ENCODE data around the gene OR6M1. TPM values are rescaled to one million over a fixed set of nuclear protein-coding genes. Genes with fewer than 3 reads are reported as not detected.

OR6M1 gene
- total and polyA plus RNA-seq, 4 donors: not detected

DNA sequence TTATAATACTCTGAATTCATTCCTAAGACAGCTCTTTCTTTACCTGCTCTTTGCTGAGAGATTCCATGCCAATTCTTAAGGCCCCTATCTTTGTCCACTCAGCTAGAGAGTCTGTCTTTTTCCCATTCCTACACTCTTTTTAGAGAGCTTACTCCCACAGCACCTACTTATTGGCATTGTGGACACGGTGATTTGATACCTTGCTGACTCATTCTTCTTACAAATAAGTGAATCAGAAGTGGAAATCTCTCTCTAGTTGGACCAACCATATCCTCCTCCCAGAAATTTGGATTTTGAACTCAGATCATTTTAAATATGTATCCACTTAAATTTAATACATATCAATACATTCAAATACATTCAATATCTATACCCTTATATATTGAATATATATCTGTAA, 32.5 kb upstream of the OR6M1 start:
- DNase-seq (ENCODE audit: low spot score): no peak
- TF ChIP-seq, protein P1, sequence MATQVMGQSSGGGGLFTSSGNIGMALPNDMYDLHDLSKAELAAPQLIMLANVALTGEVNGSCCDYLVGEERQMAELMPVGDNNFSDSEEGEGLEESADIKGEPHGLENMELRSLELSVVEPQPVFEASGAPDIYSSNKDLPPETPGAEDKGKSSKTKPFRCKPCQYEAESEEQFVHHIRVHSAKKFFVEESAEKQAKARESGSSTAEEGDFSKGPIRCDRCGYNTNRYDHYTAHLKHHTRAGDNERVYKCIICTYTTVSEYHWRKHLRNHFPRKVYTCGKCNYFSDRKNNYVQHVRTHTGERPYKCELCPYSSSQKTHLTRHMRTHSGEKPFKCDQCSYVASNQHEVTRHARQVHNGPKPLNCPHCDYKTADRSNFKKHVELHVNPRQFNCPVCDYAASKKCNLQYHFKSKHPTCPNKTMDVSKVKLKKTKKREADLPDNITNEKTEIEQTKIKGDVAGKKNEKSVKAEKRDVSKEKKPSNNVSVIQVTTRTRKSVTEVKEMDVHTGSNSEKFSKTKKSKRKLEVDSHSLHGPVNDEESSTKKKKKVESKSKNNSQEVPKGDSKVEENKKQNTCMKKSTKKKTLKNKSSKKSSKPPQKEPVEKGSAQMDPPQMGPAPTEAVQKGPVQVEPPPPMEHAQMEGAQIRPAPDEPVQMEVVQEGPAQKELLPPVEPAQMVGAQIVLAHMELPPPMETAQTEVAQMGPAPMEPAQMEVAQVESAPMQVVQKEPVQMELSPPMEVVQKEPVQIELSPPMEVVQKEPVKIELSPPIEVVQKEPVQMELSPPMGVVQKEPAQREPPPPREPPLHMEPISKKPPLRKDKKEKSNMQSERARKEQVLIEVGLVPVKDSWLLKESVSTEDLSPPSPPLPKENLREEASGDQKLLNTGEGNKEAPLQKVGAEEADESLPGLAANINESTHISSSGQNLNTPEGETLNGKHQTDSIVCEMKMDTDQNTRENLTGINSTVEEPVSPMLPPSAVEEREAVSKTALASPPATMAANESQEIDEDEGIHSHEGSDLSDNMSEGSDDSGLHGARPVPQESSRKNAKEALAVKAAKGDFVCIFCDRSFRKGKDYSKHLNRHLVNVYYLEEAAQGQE (IDR thresholded peaks at IDR 0.05): no peak
- no peak for TF ChIP-seq SP1 (IDR thresholded peaks at IDR 0.05)
- TF ChIP-seq FOXA2 (IDR thresholded peaks at IDR 0.05): no peak
- TF ChIP-seq, protein P2, sequence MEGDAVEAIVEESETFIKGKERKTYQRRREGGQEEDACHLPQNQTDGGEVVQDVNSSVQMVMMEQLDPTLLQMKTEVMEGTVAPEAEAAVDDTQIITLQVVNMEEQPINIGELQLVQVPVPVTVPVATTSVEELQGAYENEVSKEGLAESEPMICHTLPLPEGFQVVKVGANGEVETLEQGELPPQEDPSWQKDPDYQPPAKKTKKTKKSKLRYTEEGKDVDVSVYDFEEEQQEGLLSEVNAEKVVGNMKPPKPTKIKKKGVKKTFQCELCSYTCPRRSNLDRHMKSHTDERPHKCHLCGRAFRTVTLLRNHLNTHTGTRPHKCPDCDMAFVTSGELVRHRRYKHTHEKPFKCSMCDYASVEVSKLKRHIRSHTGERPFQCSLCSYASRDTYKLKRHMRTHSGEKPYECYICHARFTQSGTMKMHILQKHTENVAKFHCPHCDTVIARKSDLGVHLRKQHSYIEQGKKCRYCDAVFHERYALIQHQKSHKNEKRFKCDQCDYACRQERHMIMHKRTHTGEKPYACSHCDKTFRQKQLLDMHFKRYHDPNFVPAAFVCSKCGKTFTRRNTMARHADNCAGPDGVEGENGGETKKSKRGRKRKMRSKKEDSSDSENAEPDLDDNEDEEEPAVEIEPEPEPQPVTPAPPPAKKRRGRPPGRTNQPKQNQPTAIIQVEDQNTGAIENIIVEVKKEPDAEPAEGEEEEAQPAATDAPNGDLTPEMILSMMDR (IDR thresholded peaks at IDR 0.05; ENCODE audit: low read depth, low read length, missing input control): no peak
- no peak for TF ChIP-seq EGR1 (IDR thresholded peaks at IDR 0.05; ENCODE audit: low read depth in 2 of 2)
- TF ChIP-seq NR2F2 (IDR thresholded peaks at IDR 0.05): no peak
- TF ChIP-seq HNF4A (conservative IDR thresholded peaks at IDR 0.05): no peak
- TF ChIP-seq HNF4G (IDR thresholded peaks at IDR 0.05): no peak
- TF ChIP-seq GABPA (IDR thresholded peaks at IDR 0.05 in 1 of 2, conservative IDR thresholded peaks at IDR 0.05 in 1 of 2): no peak
- TF ChIP-seq, protein P3, sequence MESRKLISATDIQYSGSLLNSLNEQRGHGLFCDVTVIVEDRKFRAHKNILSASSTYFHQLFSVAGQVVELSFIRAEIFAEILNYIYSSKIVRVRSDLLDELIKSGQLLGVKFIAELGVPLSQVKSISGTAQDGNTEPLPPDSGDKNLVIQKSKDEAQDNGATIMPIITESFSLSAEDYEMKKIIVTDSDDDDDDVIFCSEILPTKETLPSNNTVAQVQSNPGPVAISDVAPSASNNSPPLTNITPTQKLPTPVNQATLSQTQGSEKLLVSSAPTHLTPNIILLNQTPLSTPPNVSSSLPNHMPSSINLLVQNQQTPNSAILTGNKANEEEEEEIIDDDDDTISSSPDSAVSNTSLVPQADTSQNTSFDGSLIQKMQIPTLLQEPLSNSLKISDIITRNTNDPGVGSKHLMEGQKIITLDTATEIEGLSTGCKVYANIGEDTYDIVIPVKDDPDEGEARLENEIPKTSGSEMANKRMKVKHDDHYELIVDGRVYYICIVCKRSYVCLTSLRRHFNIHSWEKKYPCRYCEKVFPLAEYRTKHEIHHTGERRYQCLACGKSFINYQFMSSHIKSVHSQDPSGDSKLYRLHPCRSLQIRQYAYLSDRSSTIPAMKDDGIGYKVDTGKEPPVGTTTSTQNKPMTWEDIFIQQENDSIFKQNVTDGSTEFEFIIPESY (IDR thresholded peaks at IDR 0.05): no peak
- TF ChIP-seq, protein P4, sequence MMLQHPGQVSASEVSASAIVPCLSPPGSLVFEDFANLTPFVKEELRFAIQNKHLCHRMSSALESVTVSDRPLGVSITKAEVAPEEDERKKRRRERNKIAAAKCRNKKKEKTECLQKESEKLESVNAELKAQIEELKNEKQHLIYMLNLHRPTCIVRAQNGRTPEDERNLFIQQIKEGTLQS (IDR thresholded peaks at IDR 0.05): no peak
- no peak for TF ChIP-seq RAD21 (IDR thresholded peaks at IDR 0.05)
- Histone ChIP-seq H3K36me3 (ENCODE audit: control insufficient read depth in 4 of 4, insufficient read depth in 3 of 4, low read depth in 1 of 4, low read length in 3 of 4) (no peaks in the 10 kb centered on the region), H3K9me3 (ENCODE audit: control insufficient read depth in 4 of 4, low read length in 3 of 4) (no peaks in the 10 kb centered on the region), H3K4me1 (ENCODE audit: control insufficient read depth in 4 of 4, insufficient read depth in 4 of 4, low read length in 3 of 4) (no peaks in the 10 kb centered on the region), H3K9ac (ENCODE audit: low read depth in 1 of 2, low read length in 2 of 2) (no peak overlapping the region), H3K4me3 (ENCODE audit: low read depth in 1 of 3, low read length in 3 of 3) (no peak overlapping the region), H3K27me3 (ENCODE audit: control insufficient read depth in 4 of 4, insufficient read depth in 4 of 4, low read length in 3 of 4) (peaks cover 0 to 2% (median 0%) of the 10 kb centered on the region in 4 donors), H3K27ac (ENCODE audit: low read depth in 1 of 2, low read length in 2 of 2) (no peak overlapping the region)
- WGBS: 51% methylated on average over 1 of the region's 1 CpG

DNA sequence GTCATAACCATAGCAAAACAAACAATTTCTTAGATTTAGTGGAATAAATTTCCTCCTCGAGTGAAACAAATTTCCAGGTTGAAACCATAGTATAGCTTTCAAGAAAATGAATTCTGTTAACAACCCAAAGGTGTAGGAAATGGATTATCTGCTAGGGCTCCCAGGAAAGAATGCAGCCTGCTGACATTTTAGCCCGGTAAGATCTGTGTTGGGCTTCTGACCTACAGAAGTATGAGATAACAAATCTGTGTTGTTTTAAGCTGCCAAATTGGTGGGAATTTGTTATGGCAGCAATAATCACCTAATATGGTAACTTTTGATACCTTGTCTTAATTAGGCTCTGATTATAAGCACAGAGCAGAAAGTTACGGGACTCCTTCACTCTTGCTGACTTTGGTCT, 32.0 kb upstream of the OR6M1 start:
- Histone ChIP-seq H3K9me3 (ENCODE audit: control insufficient read depth in 4 of 4, low read length in 3 of 4) (no peaks in the 10 kb centered on the region), H3K27me3 (ENCODE audit: control insufficient read depth in 4 of 4, insufficient read depth in 4 of 4, low read length in 3 of 4) (peaks cover 0 to 2% (median under 1%) of the 10 kb centered on the region in 4 donors), H3K27ac (ENCODE audit: low read depth in 1 of 2, low read length in 2 of 2) (no peak overlapping the region), H3K4me1 (ENCODE audit: control insufficient read depth in 4 of 4, insufficient read depth in 4 of 4, low read length in 3 of 4) (no peaks in the 10 kb centered on the region), H3K9ac (ENCODE audit: low read depth in 1 of 2, low read length in 2 of 2) (no peak overlapping the region), H3K36me3 (ENCODE audit: control insufficient read depth in 4 of 4, insufficient read depth in 3 of 4, low read depth in 1 of 4, low read length in 3 of 4) (no peaks in the 10 kb centered on the region), H3K4me3 (ENCODE audit: low read depth in 1 of 3, low read length in 3 of 3) (no peak overlapping the region)
- 46% methylated on average over 3 of the region's 3 CpGs for WGBS
- no peak for DNase-seq (ENCODE audit: low spot score)
- TF ChIP-seq, protein P3 (IDR thresholded peaks at IDR 0.05): no peak
- TF ChIP-seq YY1 (IDR thresholded peaks at IDR 0.05) (no peak), TAF1 (conservative IDR thresholded peaks at IDR 0.05) (no peak), JUND (IDR thresholded peaks at IDR 0.05) (no peak), EGR1 (IDR thresholded peaks at IDR 0.05; ENCODE audit: low read depth in 2 of 2) (no peak), SP1 (IDR thresholded peaks at IDR 0.05) (no peak), NR2F2 (IDR thresholded peaks at IDR 0.05) (no peak), FOXA2 (IDR thresholded peaks at IDR 0.05) (no peak), HNF4A (conservative IDR thresholded peaks at IDR 0.05) (no peak), RAD21 (IDR thresholded peaks at IDR 0.05) (no peak)
- TF ChIP-seq, protein P5, sequence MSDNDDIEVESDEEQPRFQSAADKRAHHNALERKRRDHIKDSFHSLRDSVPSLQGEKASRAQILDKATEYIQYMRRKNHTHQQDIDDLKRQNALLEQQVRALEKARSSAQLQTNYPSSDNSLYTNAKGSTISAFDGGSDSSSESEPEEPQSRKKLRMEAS (IDR thresholded peaks at IDR 0.05): no peak
- TF ChIP-seq, protein P1 (IDR thresholded peaks at IDR 0.05): no peak
- TF ChIP-seq, protein P4 (IDR thresholded peaks at IDR 0.05): no peak

Measured in liver (tissue), 9 donors.